Vagina (tissue), 2 donors: Measurements from ENCODE around the gene SPTBN1.

Experiments
- CTCF ChIP-seq, 3 experiments: fragments of 450-650 bp in 2 of 3; fragments of 200-600 bp in 1 of 3; sonication (generic) in 1 of 3; IDR thresholded peaks; one replicate each; pipeline ENCODE4 v1.5.1; 2017 to 2019; ENCODE audit warnings: antibody characterized with exemption in 3 of 3, mild to moderate bottlenecking in 2 of 3, moderate library complexity in 2 of 3
- POLR2A ChIP-seq, 2 donors: fragments of 450-650 bp; IDR thresholded peaks; one replicate each; pipeline ENCODE4 v1.6.1; 2017; ENCODE audit warnings: antibody characterized with exemption in 2 of 2, mild to moderate bottlenecking in 2 of 2, moderate library complexity in 2 of 2
- POLR2AphosphoS5 ChIP-seq, 2 donors: sonication (generic); formaldehyde crosslinking; IDR thresholded peaks; one replicate each; pipeline ENCODE4 v1.9.0; 2017; ENCODE audit warnings: antibody characterized with exemption in 2 of 2, mild to moderate bottlenecking in 2 of 2, low read depth in 1 of 2; ENCODE audit not compliant: insufficient read depth in 1 of 2

- TF ChIP-seq POLR2A (IDR thresholded peaks at IDR 0.05) = no peak
- TF ChIP-seq CTCF (IDR thresholded peaks at IDR 0.05) = no peak
- no peak for TF ChIP-seq POLR2AphosphoS5 (IDR thresholded peaks at IDR 0.05; ENCODE audit: insufficient read depth in 1 of 2, low read depth in 1 of 2)
Measured at GRCh38 chr2:54595161-54595803, 139.2 kb downstream of the SPTBN1 start.
